ENCODE results near the gene DOCK1.

The DOCK1 gene

GRCh38 chr10:126955396-126955795 lies 50.2 kb downstream of the DOCK1 start:
- Histone ChIP-seq H3K4me3 (IDR thresholded peaks at IDR 0.05; ENCODE audit: insufficient read depth, low read depth, low read length) (no peak overlapping the region), H3K4me2 (no peak overlapping the region), H3K27me3 (ENCODE audit: insufficient read depth, low read depth) (no peaks in the 10 kb centered on the region), H2AFZ (ENCODE audit: low read depth) (no peak overlapping the region), H3K4me1 (ENCODE audit: low read depth, poor library complexity, severe bottlenecking) (no peaks in the 10 kb centered on the region), H3K9ac (no peak overlapping the region), H3K36me3 (ENCODE audit: insufficient read depth) (no peaks in the 10 kb centered on the region), H3K27ac (no peak overlapping the region), H4K20me1 (ENCODE audit: insufficient read depth) (no peaks in the 10 kb centered on the region), H3K79me2 (ENCODE audit: insufficient read depth, low read depth) (peaks cover 4% of the 10 kb centered on the region; the same call in 1 of the 2 replicates)
- TF ChIP-seq, protein P1, sequence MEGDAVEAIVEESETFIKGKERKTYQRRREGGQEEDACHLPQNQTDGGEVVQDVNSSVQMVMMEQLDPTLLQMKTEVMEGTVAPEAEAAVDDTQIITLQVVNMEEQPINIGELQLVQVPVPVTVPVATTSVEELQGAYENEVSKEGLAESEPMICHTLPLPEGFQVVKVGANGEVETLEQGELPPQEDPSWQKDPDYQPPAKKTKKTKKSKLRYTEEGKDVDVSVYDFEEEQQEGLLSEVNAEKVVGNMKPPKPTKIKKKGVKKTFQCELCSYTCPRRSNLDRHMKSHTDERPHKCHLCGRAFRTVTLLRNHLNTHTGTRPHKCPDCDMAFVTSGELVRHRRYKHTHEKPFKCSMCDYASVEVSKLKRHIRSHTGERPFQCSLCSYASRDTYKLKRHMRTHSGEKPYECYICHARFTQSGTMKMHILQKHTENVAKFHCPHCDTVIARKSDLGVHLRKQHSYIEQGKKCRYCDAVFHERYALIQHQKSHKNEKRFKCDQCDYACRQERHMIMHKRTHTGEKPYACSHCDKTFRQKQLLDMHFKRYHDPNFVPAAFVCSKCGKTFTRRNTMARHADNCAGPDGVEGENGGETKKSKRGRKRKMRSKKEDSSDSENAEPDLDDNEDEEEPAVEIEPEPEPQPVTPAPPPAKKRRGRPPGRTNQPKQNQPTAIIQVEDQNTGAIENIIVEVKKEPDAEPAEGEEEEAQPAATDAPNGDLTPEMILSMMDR (conservative IDR thresholded peaks at IDR 0.05; ENCODE audit: low read depth, low read length): no peak

DNA sequence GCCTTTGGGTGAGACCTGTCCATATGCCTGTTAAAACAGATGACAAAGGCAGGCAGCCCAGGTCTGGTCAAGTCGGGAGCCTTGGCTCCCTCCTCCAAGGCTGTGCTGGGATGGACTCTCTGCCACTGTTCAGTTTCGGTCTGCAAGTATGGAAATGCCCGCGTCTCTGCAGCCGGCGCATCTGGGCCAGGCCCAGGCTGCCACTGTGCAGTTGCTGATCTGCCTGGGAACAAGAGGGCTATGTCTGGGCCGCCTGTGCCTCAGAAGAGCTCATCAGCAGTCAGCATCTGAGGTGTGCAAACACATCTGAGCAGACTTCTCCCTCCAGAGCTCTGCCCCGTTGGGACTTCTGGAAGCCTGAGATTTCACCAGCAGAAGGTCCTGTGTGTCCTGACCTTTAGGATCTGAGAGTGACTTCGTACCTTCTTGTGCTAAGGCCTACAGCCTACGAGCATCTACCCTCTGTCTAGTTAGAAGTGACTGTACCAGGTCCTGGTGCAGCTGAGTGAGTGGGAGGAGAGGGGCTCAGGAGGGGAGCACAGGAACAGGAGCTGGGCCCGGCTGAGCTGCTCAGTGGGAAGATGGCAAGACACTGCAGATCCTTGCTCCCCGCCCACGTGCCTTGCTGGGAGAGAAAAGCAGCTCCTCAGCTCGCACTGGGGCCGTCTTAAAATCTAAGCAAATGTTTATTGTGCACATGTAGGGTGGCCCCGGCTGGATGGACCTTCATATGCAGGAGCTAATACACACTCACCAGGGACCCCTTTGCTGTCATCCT lies 50.9 kb downstream of the DOCK1 start:
- H2AFZ ChIP-seq (ENCODE audit: low read depth): no peak overlapping the region
- H3K4me1 ChIP-seq (ENCODE audit: low read depth, poor library complexity, severe bottlenecking): no peaks in the 10 kb centered on the region
- H3K36me3 ChIP-seq (ENCODE audit: insufficient read depth): no peaks in the 10 kb centered on the region
- H3K4me2 ChIP-seq: no peak overlapping the region
- TF ChIP-seq, protein P1 (conservative IDR thresholded peaks at IDR 0.05; ENCODE audit: low read depth, low read length): no peak
- no peak overlapping the region for H3K4me3 ChIP-seq (IDR thresholded peaks at IDR 0.05; ENCODE audit: insufficient read depth, low read depth, low read length)
- H3K79me2 ChIP-seq (ENCODE audit: insufficient read depth, low read depth): peaks cover 4% of the 10 kb centered on the region; the same call in 1 of the 2 replicates
- no peak overlapping the region for H3K9ac ChIP-seq
- no peak overlapping the region for H3K27ac ChIP-seq
- no peaks in the 10 kb centered on the region for H3K27me3 ChIP-seq (ENCODE audit: insufficient read depth, low read depth)
- no peaks in the 10 kb centered on the region for H4K20me1 ChIP-seq (ENCODE audit: insufficient read depth)

DNA sequence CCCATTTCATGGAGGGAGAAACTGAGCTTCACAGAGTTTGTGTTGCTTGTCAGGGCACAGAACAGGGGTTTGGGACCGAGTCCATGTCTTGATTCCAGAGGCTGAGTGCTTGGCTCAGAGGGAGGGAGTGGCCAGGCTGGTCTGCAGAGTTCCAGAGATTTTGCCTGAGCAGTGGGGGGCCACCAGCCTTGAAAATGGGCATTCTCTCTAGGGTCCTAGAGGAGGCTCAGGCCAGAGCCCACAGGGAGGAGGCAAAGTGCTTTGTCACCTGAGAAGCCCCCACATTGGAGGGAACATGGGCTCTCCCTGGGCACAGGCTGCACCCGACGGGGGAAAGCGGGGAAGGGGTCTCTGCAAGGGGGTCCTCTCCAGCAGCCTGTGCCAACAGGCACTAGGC lies 51.5 kb downstream of the DOCK1 start:
- TF ChIP-seq, protein P1 (conservative IDR thresholded peaks at IDR 0.05; ENCODE audit: low read depth, low read length): no peak
- H3K9ac ChIP-seq: no peak overlapping the region
- H3K4me3 ChIP-seq (IDR thresholded peaks at IDR 0.05; ENCODE audit: insufficient read depth, low read depth, low read length): no peak overlapping the region
- H4K20me1 ChIP-seq (ENCODE audit: insufficient read depth): no peaks in the 10 kb centered on the region
- no peak overlapping the region for H3K4me2 ChIP-seq
- H3K27me3 ChIP-seq (ENCODE audit: insufficient read depth, low read depth): no peaks in the 10 kb centered on the region
- no peak overlapping the region for H2AFZ ChIP-seq (ENCODE audit: low read depth)
- H3K36me3 ChIP-seq (ENCODE audit: insufficient read depth): no peaks in the 10 kb centered on the region
- no peak overlapping the region for H3K27ac ChIP-seq
- H3K4me1 ChIP-seq (ENCODE audit: low read depth, poor library complexity, severe bottlenecking): no peaks in the 10 kb centered on the region
- peaks cover 4% of the 10 kb centered on the region; the same call in 1 of the 2 replicates for H3K79me2 ChIP-seq (ENCODE audit: insufficient read depth, low read depth)

GRCh38 chr10:126957111-126957510 lies 51.9 kb downstream of the DOCK1 start:
- Histone ChIP-seq H3K4me2 (no peak overlapping the region), H3K79me2 (ENCODE audit: insufficient read depth, low read depth) (peaks cover 4% of the 10 kb centered on the region; the same call in 1 of the 2 replicates), H3K4me1 (ENCODE audit: low read depth, poor library complexity, severe bottlenecking) (no peaks in the 10 kb centered on the region), H3K9ac (no peak overlapping the region), H3K4me3 (IDR thresholded peaks at IDR 0.05; ENCODE audit: insufficient read depth, low read depth, low read length) (no peak overlapping the region), H3K27ac (no peak overlapping the region), H2AFZ (ENCODE audit: low read depth) (no peak overlapping the region), H3K36me3 (ENCODE audit: insufficient read depth) (no peaks in the 10 kb centered on the region), H3K27me3 (ENCODE audit: insufficient read depth, low read depth) (no peaks in the 10 kb centered on the region), H4K20me1 (ENCODE audit: insufficient read depth) (no peaks in the 10 kb centered on the region)
- TF ChIP-seq, protein P1 (conservative IDR thresholded peaks at IDR 0.05; ENCODE audit: low read depth, low read length): no peak

Measured in KMS-11 (cell line).